ENCODE data around the gene ZNF414.
A peak's percentile ranks its signal among the peaks of the same experiment; 100 is the strongest.

Gene ZNF414

GRCh38 chr19:8504171-8504570 is 9.8 kb downstream of the ZNF414 start:
- Histone ChIP-seq H3K36me3 (ENCODE audit: control insufficient read depth in 1 of 2, insufficient read depth in 2 of 2, low read depth in 1 of 2, low read length in 2 of 2) (peaks cover 0 to 7% of the 10 kb centered on the region in 2 experiments), H3K4ac (ENCODE audit: low read depth in 1 of 2, low read length in 2 of 2) (no peak overlapping the region), H2AK5ac (ENCODE audit: low read length, severe bottlenecking) (no peak overlapping the region), H3K27me3 (ENCODE audit: control insufficient read depth in 1 of 2, insufficient read depth in 1 of 2, low read length in 2 of 2) (peaks cover 0 to 4% of the 10 kb centered on the region in 2 experiments), H3K9me3 (ENCODE audit: control insufficient read depth, low read length) (no peaks in the 10 kb centered on the region), H3K18ac (ENCODE audit: low read depth in 1 of 2, low read length in 2 of 2) (no peak overlapping the region), H3K23ac (ENCODE audit: low read length in 2 of 2) (no peak overlapping the region), H2BK15ac (ENCODE audit: low read depth, poor library complexity, severe bottlenecking) (no peak overlapping the region), H3K79me1 (replicated peaks; ENCODE audit: low read length, poor library complexity, severe bottlenecking) (no peaks in the 10 kb centered on the region), H3K4me3 (ENCODE audit: insufficient read depth in 1 of 2, low read depth in 1 of 2, low read length in 2 of 2) (no peak overlapping the region), H4K91ac (ENCODE audit: low read length) (no peak overlapping the region), H3K27ac (ENCODE audit: low read length, poor library complexity, severe bottlenecking) (no peak overlapping the region), H4K8ac (ENCODE audit: low read length) (no peak overlapping the region), H3K4me1 (ENCODE audit: control insufficient read depth, insufficient read depth, low read depth, low read length) (peaks cover 20% of the 10 kb centered on the region), H2AFZ (ENCODE audit: low read depth, low read length) (no peak overlapping the region), H2BK5ac (ENCODE audit: low read depth, low read length, poor library complexity, severe bottlenecking) (no peak overlapping the region), H2BK120ac (ENCODE audit: low read depth, low read length) (no peak overlapping the region), H2BK12ac (ENCODE audit: low read length in 2 of 2) (no peak overlapping the region), H3K9ac (ENCODE audit: low read length) (no peak overlapping the region), H3K14ac (ENCODE audit: low read length in 2 of 2) (no peak overlapping the region), H3K4me2 (ENCODE audit: low read length, poor library complexity, severe bottlenecking) (no peak overlapping the region)
- DNase-seq, result no peak
- 92% methylated on average over 7 of the region's 7 CpGs for WGBS

GRCh38 chr19:8503510-8503909 is 10.5 kb downstream of the ZNF414 start:
- H3K36me3 ChIP-seq (ENCODE audit: control insufficient read depth in 1 of 2, insufficient read depth in 2 of 2, low read depth in 1 of 2, low read length in 2 of 2), result peaks cover 0 to 3% of the 10 kb centered on the region in 2 experiments

GRCh38 chr19:8501981-8502380 is 12.0 kb downstream of the ZNF414 start:
- H3K4me3 ChIP-seq (ENCODE audit: insufficient read depth in 1 of 2, low read depth in 1 of 2, low read length in 2 of 2), result no peak overlapping the region
- H2AFZ ChIP-seq (ENCODE audit: low read depth, low read length), result no peak overlapping the region
- peaks cover 0 to 4% of the 10 kb centered on the region in 2 experiments for H3K27me3 ChIP-seq (ENCODE audit: control insufficient read depth in 1 of 2, insufficient read depth in 1 of 2, low read length in 2 of 2)
- no peak overlapping the region for H2BK5ac ChIP-seq (ENCODE audit: low read depth, low read length, poor library complexity, severe bottlenecking)
- no peak overlapping the region for H3K27ac ChIP-seq (ENCODE audit: low read length, poor library complexity, severe bottlenecking)
- no peak overlapping the region for H2BK120ac ChIP-seq (ENCODE audit: low read depth, low read length)
- no peak overlapping the region for H3K23ac ChIP-seq (ENCODE audit: low read length in 2 of 2)
- no peak for DNase-seq
- H3K4me2 ChIP-seq (ENCODE audit: low read length, poor library complexity, severe bottlenecking), result no peak overlapping the region
- no peaks in the 10 kb centered on the region for H3K79me1 ChIP-seq (replicated peaks; ENCODE audit: low read length, poor library complexity, severe bottlenecking)
- H3K14ac ChIP-seq (ENCODE audit: low read length in 2 of 2), result no peak overlapping the region
- no peak overlapping the region for H2BK12ac ChIP-seq (ENCODE audit: low read length in 2 of 2)
- H4K8ac ChIP-seq (ENCODE audit: low read length), result no peak overlapping the region
- 80% methylated on average over 14 of the region's 14 CpGs for WGBS
- no peak overlapping the region for H2AK5ac ChIP-seq (ENCODE audit: low read length, severe bottlenecking)
- no peak overlapping the region for H2BK15ac ChIP-seq (ENCODE audit: low read depth, poor library complexity, severe bottlenecking)
- H3K36me3 ChIP-seq (ENCODE audit: control insufficient read depth in 1 of 2, insufficient read depth in 2 of 2, low read depth in 1 of 2, low read length in 2 of 2), result no peaks in the 10 kb centered on the region
- peaks cover 20% of the 10 kb centered on the region for H3K4me1 ChIP-seq (ENCODE audit: control insufficient read depth, insufficient read depth, low read depth, low read length)
- H3K4ac ChIP-seq (ENCODE audit: low read depth in 1 of 2, low read length in 2 of 2), result no peak overlapping the region
- no peak overlapping the region for H3K18ac ChIP-seq (ENCODE audit: low read depth in 1 of 2, low read length in 2 of 2)
- H3K9me3 ChIP-seq (ENCODE audit: control insufficient read depth, low read length), result no peaks in the 10 kb centered on the region
- no peak overlapping the region for H4K91ac ChIP-seq (ENCODE audit: low read length)
- no peak overlapping the region for H3K9ac ChIP-seq (ENCODE audit: low read length)

More at GRCh38 chr19:8503510-8503909, 10.5 kb downstream of the ZNF414 start:
- WGBS, result 98% methylated on average over 7 of the region's 7 CpGs
- Histone ChIP-seq H4K8ac (ENCODE audit: low read length) (no peak overlapping the region), H3K79me1 (replicated peaks; ENCODE audit: low read length, poor library complexity, severe bottlenecking) (no peaks in the 10 kb centered on the region), H3K27me3 (ENCODE audit: control insufficient read depth in 1 of 2, insufficient read depth in 1 of 2, low read length in 2 of 2) (peaks cover 0 to 4% of the 10 kb centered on the region in 2 experiments), H2BK5ac (ENCODE audit: low read depth, low read length, poor library complexity, severe bottlenecking) (no peak overlapping the region), H3K9ac (ENCODE audit: low read length) (no peak overlapping the region), H3K4me3 (ENCODE audit: insufficient read depth in 1 of 2, low read depth in 1 of 2, low read length in 2 of 2) (no peak overlapping the region), H2BK12ac (ENCODE audit: low read length in 2 of 2) (no peak overlapping the region), H4K91ac (ENCODE audit: low read length) (no peak overlapping the region), H3K23ac (ENCODE audit: low read length in 2 of 2) (no peak overlapping the region), H3K9me3 (ENCODE audit: control insufficient read depth, low read length) (no peaks in the 10 kb centered on the region), H2BK120ac (ENCODE audit: low read depth, low read length) (no peak overlapping the region), H3K14ac (ENCODE audit: low read length in 2 of 2) (no peak overlapping the region), H3K18ac (ENCODE audit: low read depth in 1 of 2, low read length in 2 of 2) (no peak overlapping the region), H3K4me1 (ENCODE audit: control insufficient read depth, insufficient read depth, low read depth, low read length) (peaks cover 20% of the 10 kb centered on the region), H3K27ac (ENCODE audit: low read length, poor library complexity, severe bottlenecking) (no peak overlapping the region), H2BK15ac (ENCODE audit: low read depth, poor library complexity, severe bottlenecking) (no peak overlapping the region), H2AFZ (ENCODE audit: low read depth, low read length) (no peak overlapping the region), H2AK5ac (ENCODE audit: low read length, severe bottlenecking) (no peak overlapping the region), H3K4me2 (ENCODE audit: low read length, poor library complexity, severe bottlenecking) (no peak overlapping the region), H3K4ac (ENCODE audit: low read depth in 1 of 2, low read length in 2 of 2) (no peak overlapping the region)
- DNase-seq, result no peak

- H3K23ac ChIP-seq (ENCODE audit: low read length in 2 of 2), result no peak overlapping the region
- H3K4me2 ChIP-seq (ENCODE audit: low read length, poor library complexity, severe bottlenecking), result no peak overlapping the region
- no peak overlapping the region for H3K4me3 ChIP-seq (ENCODE audit: insufficient read depth in 1 of 2, low read depth in 1 of 2, low read length in 2 of 2)
- no peak overlapping the region for H4K91ac ChIP-seq (ENCODE audit: low read length)
- H3K18ac ChIP-seq (ENCODE audit: low read depth in 1 of 2, low read length in 2 of 2), result no peak overlapping the region
- no peaks in the 10 kb centered on the region for H3K36me3 ChIP-seq (ENCODE audit: control insufficient read depth in 1 of 2, insufficient read depth in 2 of 2, low read depth in 1 of 2, low read length in 2 of 2)
- peaks cover 0 to 4% of the 10 kb centered on the region in 2 experiments for H3K27me3 ChIP-seq (ENCODE audit: control insufficient read depth in 1 of 2, insufficient read depth in 1 of 2, low read length in 2 of 2)
- no peak overlapping the region for H2BK120ac ChIP-seq (ENCODE audit: low read depth, low read length)
- H2BK12ac ChIP-seq (ENCODE audit: low read length in 2 of 2), result no peak overlapping the region
- no peak overlapping the region for H3K9ac ChIP-seq (ENCODE audit: low read length)
- H3K79me1 ChIP-seq (replicated peaks; ENCODE audit: low read length, poor library complexity, severe bottlenecking), result no peaks in the 10 kb centered on the region
- no peak overlapping the region for H3K27ac ChIP-seq (ENCODE audit: low read length, poor library complexity, severe bottlenecking)
- DNase-seq, result no peak
- H2BK15ac ChIP-seq (ENCODE audit: low read depth, poor library complexity, severe bottlenecking), result no peak overlapping the region
- H2BK5ac ChIP-seq (ENCODE audit: low read depth, low read length, poor library complexity, severe bottlenecking), result no peak overlapping the region
- no peak overlapping the region for H2AFZ ChIP-seq (ENCODE audit: low read depth, low read length)
- H4K8ac ChIP-seq (ENCODE audit: low read length), result no peak overlapping the region
- H3K4ac ChIP-seq (ENCODE audit: low read depth in 1 of 2, low read length in 2 of 2), result no peak overlapping the region
- H2AK5ac ChIP-seq (ENCODE audit: low read length, severe bottlenecking), result no peak overlapping the region
- peaks cover 20% of the 10 kb centered on the region for H3K4me1 ChIP-seq (ENCODE audit: control insufficient read depth, insufficient read depth, low read depth, low read length)
- H3K9me3 ChIP-seq (ENCODE audit: control insufficient read depth, low read length), result no peaks in the 10 kb centered on the region
- WGBS, result 90% methylated on average over 4 of the region's 6 CpGs
- peak overlapping the region in 1 of 2 experiments; percentile 58 for H3K14ac ChIP-seq (ENCODE audit: low read length in 2 of 2)
These were observed 12.5 kb downstream of the ZNF414 start for GRCh38 chr19:8501516-8501915.

All from mesenchymal stem cell (in vitro differentiated cells and primary cell).